Lung (tissue), 13 donors: ENCODE results near the gene YBX2. TPM values are rescaled to one million over a fixed set of nuclear protein-coding genes. Genes with fewer than 3 reads are reported as not detected.
A peak's percentile ranks its signal among the peaks of the same experiment; 100 is the strongest.

ENCODE experiments used
- ATAC-seq: fragments of 200-7000 bp; cut with Tn5 transposase; one replicate; pipeline ENCODE4 v1.9.1; 2020; ENCODE audit warnings: moderate number of reproducible peaks; ENCODE audit not compliant: insufficient read depth, low FRiP score
- DNase-seq, 3 donors: peaks; one replicate each; pipeline ENCODE4 v3.0.0-alpha.2; 2013 to 2017
- H3K27ac ChIP-seq, 2 donors: one replicate each; pipeline ENCODE4 v1.5.1; 2013; ENCODE audit warnings: mild to moderate bottlenecking in 2 of 2, moderate library complexity in 2 of 2, control low read depth in 1 of 2, inconsistent platforms in 1 of 2, low read depth in 1 of 2, low read length in 1 of 2
- H3K27me3 ChIP-seq, 3 donors: one replicate each; pipeline ENCODE4 v1.5.1; 2013; ENCODE audit warnings: low read length in 2 of 3; ENCODE audit not compliant: control insufficient read depth in 3 of 3, insufficient read depth in 3 of 3
- H3K36me3 ChIP-seq, 4 donors: one replicate each; pipeline ENCODE4 v1.5.1; 2013; ENCODE audit warnings: low read length in 4 of 4, mild to moderate bottlenecking in 1 of 4, moderate library complexity in 1 of 4; ENCODE audit not compliant: control insufficient read depth in 4 of 4, insufficient read depth in 4 of 4
- H3K4me1 ChIP-seq, 5 donors: one replicate each; pipeline ENCODE4 v1.5.1; 2013; ENCODE audit warnings: low read length in 5 of 5, mild to moderate bottlenecking in 2 of 5, moderate library complexity in 1 of 5; ENCODE audit not compliant: control insufficient read depth in 5 of 5, insufficient read depth in 5 of 5
- H3K4me3 ChIP-seq: one replicate; pipeline ENCODE4 v1.5.1; 2013; ENCODE audit warnings: mild to moderate bottlenecking, control low read depth, moderate library complexity
- H3K9ac ChIP-seq, 2 donors: one replicate each; pipeline ENCODE4 v1.5.1; 2013; ENCODE audit warnings: low read length in 2 of 2, control low read depth in 1 of 2; ENCODE audit not compliant: insufficient read depth in 1 of 2
- H3K9me3 ChIP-seq, 4 donors: one replicate each; pipeline ENCODE4 v1.5.1; 2013; ENCODE audit warnings: low read length in 3 of 4, mild to moderate bottlenecking in 1 of 4, moderate library complexity in 1 of 4; ENCODE audit not compliant: control insufficient read depth in 4 of 4, insufficient read depth in 3 of 4
- WGBS, 2 donors: extraction: QIAGEN DNeasy Blood & Tissue Kit; methylation state at CpG; one replicate each; pipeline ENCODE4 v1.1.7; 2013; 5-methylcytosine and 5-hydroxymethylcytosine counted together
- polyA plus RNA-seq, 2 donors: library from polyadenylated mRNA; stranded (reverse); fragments of 200-250 nt; gene quantifications; one replicate each; pipeline ENCODE4 v1.2.1, GENCODE V29; 2013
- small RNA-seq: library from RNA; depleted of rRNA; stranded (forward); fragments of <200 nt; gene quantifications from one replicate; pipeline ENCODE3, GENCODE V24; 2014; ENCODE audit warnings: low replicate concordance
- total RNA-seq, 2 donors: library from RNA; depleted of rRNA in 1 of 2; stranded (reverse); fragments of >200 nt in 1 of 2; gene quantifications; one replicate each; pipeline ENCODE4 v1.2.1, GENCODE V29; 2014 to 2021
- TF ChIP-seq, protein P1 (sequence below): IDR thresholded peaks from 2 replicates; pipeline ENCODE4 v1.5.1; 2012; ENCODE audit warnings: mild to moderate bottlenecking; ENCODE audit errors: control extremely low read depth, extremely low read depth
- donor health status: control.
- donor health status: control.
- donor health status: Bipolar disorder and iron deficiency.
- donor health status: healthy.
- donor health status: DM: yes; HTN: yes; CAD: no.

The YBX2 gene
- total and polyA plus RNA-seq, 4 donors = 0.03 to 0.57 (median 0.40) TPM

DNA sequence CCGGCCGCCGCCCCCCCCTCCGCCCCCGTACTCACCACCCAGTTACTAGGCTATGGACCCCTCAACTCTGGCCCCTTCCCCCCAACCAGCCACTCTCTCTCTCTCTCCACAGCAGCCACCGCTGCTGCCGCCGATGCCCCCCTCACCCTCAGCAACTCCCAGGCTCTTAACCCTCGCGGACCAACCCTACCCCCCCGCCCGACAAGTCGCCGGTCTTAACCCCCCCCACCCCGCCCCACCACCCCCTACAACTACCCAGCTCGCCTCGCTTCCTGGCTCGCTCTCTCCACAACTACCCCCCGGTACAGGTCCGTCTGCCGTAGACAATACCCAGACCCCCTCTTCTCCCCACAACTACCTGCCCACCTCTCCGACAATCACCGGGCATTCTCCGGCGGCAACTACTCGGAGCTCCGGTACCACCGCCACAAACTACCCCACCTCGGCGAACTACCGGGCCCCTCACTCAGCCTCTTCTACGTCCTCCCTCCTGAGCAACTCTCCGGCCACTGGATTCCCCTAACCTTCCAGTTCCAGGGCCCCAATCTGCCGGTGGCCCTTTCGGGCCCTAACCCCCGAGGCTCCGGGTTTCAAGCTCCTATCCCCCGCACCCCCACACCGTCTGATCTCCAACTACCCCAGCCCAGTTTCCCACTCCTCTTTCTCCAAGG, 55.9 kb downstream of the YBX2 start:
- ATAC-seq = no peak
- Histone ChIP-seq H3K4me1 (peaks cover 4 to 40% (median 14%) of the 10 kb centered on the region in 5 donors), H3K27ac (peak overlapping the region; percentile 87 to 88), H3K9me3 (no peaks in the 10 kb centered on the region), H3K36me3 (peaks cover 6 to 28% (median 24%) of the 10 kb centered on the region in 4 donors), H3K4me3 (peak overlapping the region; percentile 92), H3K9ac (peak overlapping the region in 1 of 2 donors; percentile 49), H3K27me3 (no peaks in the 10 kb centered on the region)
- TF ChIP-seq, protein P1, sequence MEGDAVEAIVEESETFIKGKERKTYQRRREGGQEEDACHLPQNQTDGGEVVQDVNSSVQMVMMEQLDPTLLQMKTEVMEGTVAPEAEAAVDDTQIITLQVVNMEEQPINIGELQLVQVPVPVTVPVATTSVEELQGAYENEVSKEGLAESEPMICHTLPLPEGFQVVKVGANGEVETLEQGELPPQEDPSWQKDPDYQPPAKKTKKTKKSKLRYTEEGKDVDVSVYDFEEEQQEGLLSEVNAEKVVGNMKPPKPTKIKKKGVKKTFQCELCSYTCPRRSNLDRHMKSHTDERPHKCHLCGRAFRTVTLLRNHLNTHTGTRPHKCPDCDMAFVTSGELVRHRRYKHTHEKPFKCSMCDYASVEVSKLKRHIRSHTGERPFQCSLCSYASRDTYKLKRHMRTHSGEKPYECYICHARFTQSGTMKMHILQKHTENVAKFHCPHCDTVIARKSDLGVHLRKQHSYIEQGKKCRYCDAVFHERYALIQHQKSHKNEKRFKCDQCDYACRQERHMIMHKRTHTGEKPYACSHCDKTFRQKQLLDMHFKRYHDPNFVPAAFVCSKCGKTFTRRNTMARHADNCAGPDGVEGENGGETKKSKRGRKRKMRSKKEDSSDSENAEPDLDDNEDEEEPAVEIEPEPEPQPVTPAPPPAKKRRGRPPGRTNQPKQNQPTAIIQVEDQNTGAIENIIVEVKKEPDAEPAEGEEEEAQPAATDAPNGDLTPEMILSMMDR = no peak
- WGBS, 2 donors = 1% methylated on average over 29 to 39 of the region's 39 CpGs
- peak; percentile 13 to 53 (median 37) for DNase-seq

Small RNA genes lying within 50 kb of the gene (small RNA-seq; reads per million reads assigned to genes)
- gene AC026954.2 (not detected), gene RF00019 (not detected)

Other genes starting within 250 kb of the YBX2 start
Only the 30 nearest of the 31 such genes appear.
- gene ASGR2, start 179.8 kb downstream of the YBX2 start, total RNA-seq = 1 to 10 TPM; 1.6 to 1.7 TPM
- gene ASGR2, start 179.8 kb downstream of the YBX2 start, polyA plus RNA-seq = 10 to 100 TPM in 1 of 2 donors, 1 to 10 TPM in 1; 3.5 to 12.0 TPM
- 1 to 10 TPM; 5.9 to 7.0 TPM for gene ASGR1, start 115.3 kb downstream of the YBX2 start, total RNA-seq
- 10 to 100 TPM in 1 of 2 donors, 1 to 10 TPM in 1; 5.9 to 11.2 TPM for gene ASGR1, start 115.3 kb downstream of the YBX2 start, polyA plus RNA-seq
- gene DLG4, start 74.8 kb downstream of the YBX2 start, total RNA-seq = 10 to 100 TPM; 17.1 to 20.1 TPM
- gene DLG4, start 74.8 kb downstream of the YBX2 start, polyA plus RNA-seq = 10 to 100 TPM; 10.0 to 13.4 TPM
- gene ACADVL, start 74.7 kb downstream of the YBX2 start, total RNA-seq = 100 to 1,000 TPM; 158 to 679 TPM
- 100 to 1,000 TPM; 412 to 774 TPM for gene ACADVL, start 74.7 kb downstream of the YBX2 start, polyA plus RNA-seq
- 10 to 100 TPM; 45.3 to 57.5 TPM for gene DVL2, start 60.1 kb downstream of the YBX2 start, total RNA-seq
- 10 to 100 TPM; 22.2 to 25.1 TPM for gene DVL2, start 60.1 kb downstream of the YBX2 start, polyA plus RNA-seq
- 10 to 100 TPM; 25.4 to 27.3 TPM for gene PHF23, start 55.2 kb downstream of the YBX2 start, total RNA-seq
- 10 to 100 TPM; 27.2 to 40.5 TPM for gene PHF23, start 55.2 kb downstream of the YBX2 start, polyA plus RNA-seq
- gene GABARAP, start 52.2 kb downstream of the YBX2 start, total RNA-seq = 100 to 1,000 TPM; 315 to 496 TPM
- 1,000 to 10,000 TPM in 1 of 2 donors, 100 to 1,000 TPM in 1; 874 to 1,149 TPM for gene GABARAP, start 52.2 kb downstream of the YBX2 start, polyA plus RNA-seq
- 100 to 1,000 TPM in 1 of 2 donors, 10 to 100 TPM in 1; 76.0 to 126 TPM for gene CTDNEP1, start 42.9 kb downstream of the YBX2 start, total RNA-seq
- 100 to 1,000 TPM in 1 of 2 donors, 10 to 100 TPM in 1; 72.5 to 105 TPM for gene CTDNEP1, start 42.9 kb downstream of the YBX2 start, polyA plus RNA-seq
- 10 to 100 TPM; 19.8 to 39.3 TPM for gene ELP5, start 42.4 kb downstream of the YBX2 start, total RNA-seq
- gene ELP5, start 42.4 kb downstream of the YBX2 start, polyA plus RNA-seq = 10 to 100 TPM; 34.0 to 63.2 TPM
- gene CLDN7, start 32.2 kb downstream of the YBX2 start, total RNA-seq = 100 to 1,000 TPM; 117 to 171 TPM
- gene CLDN7, start 32.2 kb downstream of the YBX2 start, polyA plus RNA-seq = 100 to 1,000 TPM; 119 to 199 TPM
- gene SLC2A4, start 12.9 kb downstream of the YBX2 start, total RNA-seq = 1 to 10 TPM; 1.2 to 2.0 TPM
- gene SLC2A4, start 12.9 kb downstream of the YBX2 start, polyA plus RNA-seq = 1 to 10 TPM; 1.1 to 1.3 TPM
- gene EIF5A, start 13.0 kb upstream of the YBX2 start, total RNA-seq = 100 to 1,000 TPM; 104 to 516 TPM
- gene EIF5A, start 13.0 kb upstream of the YBX2 start, polyA plus RNA-seq = 100 to 1,000 TPM; 596 to 607 TPM
- 10 to 100 TPM; 23.8 to 57.0 TPM for gene GPS2, start 20.7 kb upstream of the YBX2 start, total RNA-seq
- gene GPS2, start 20.7 kb upstream of the YBX2 start, polyA plus RNA-seq = 10 to 100 TPM; 68.6 to 71.6 TPM
- 10 to 100 TPM; 21.7 to 33.9 TPM for gene NEURL4, start 34.7 kb upstream of the YBX2 start, total RNA-seq
- gene NEURL4, start 34.7 kb upstream of the YBX2 start, polyA plus RNA-seq = 10 to 100 TPM; 17.3 to 27.0 TPM
- gene ACAP1, start 41.9 kb upstream of the YBX2 start, total RNA-seq = 10 to 100 TPM in 1 of 2 donors, 1 to 10 TPM in 1; 9.2 to 27.0 TPM
- gene ACAP1, start 41.9 kb upstream of the YBX2 start, polyA plus RNA-seq = 10 to 100 TPM; 17.2 to 39.4 TPM
- gene KCTD11, start 57.5 kb upstream of the YBX2 start, total RNA-seq = 10 to 100 TPM in 1 of 2 donors, 1 to 10 TPM in 1; 5.9 to 14.9 TPM
- 10 to 100 TPM; 11.1 to 14.1 TPM for gene KCTD11, start 57.5 kb upstream of the YBX2 start, polyA plus RNA-seq
- not detected for gene TMEM95, start 60.5 kb upstream of the YBX2 start, total RNA-seq
- not detected for gene TMEM95, start 60.5 kb upstream of the YBX2 start, polyA plus RNA-seq
- gene TNK1, start 86.5 kb upstream of the YBX2 start, total RNA-seq = 1 to 10 TPM; 5.4 to 8.2 TPM
- 1 to 10 TPM; 3.7 to 6.0 TPM for gene TNK1, start 86.5 kb upstream of the YBX2 start, polyA plus RNA-seq
- gene PLSCR3, start 99.9 kb upstream of the YBX2 start, total RNA-seq = 10 to 100 TPM; 32.4 to 43.0 TPM
- 10 to 100 TPM; 19.2 to 36.0 TPM for gene PLSCR3, start 99.9 kb upstream of the YBX2 start, polyA plus RNA-seq
- gene TMEM256, start 109.5 kb upstream of the YBX2 start, total RNA-seq = 10 to 100 TPM; 70.2 to 78.7 TPM
- 100 to 1,000 TPM in 1 of 2 donors, 10 to 100 TPM in 1; 71.6 to 247 TPM for gene TMEM256, start 109.5 kb upstream of the YBX2 start, polyA plus RNA-seq
- gene NLGN2, start 113.2 kb upstream of the YBX2 start, total RNA-seq = 10 to 100 TPM; 11.2 to 15.2 TPM
- 1 to 10 TPM; 5.0 to 5.1 TPM for gene NLGN2, start 113.2 kb upstream of the YBX2 start, polyA plus RNA-seq
- gene SPEM1, start 125.7 kb upstream of the YBX2 start, total RNA-seq = not detected
- gene SPEM1, start 125.7 kb upstream of the YBX2 start, polyA plus RNA-seq = not detected
- not detected for gene SPEM2, start 131.0 kb upstream of the YBX2 start, total RNA-seq
- not detected for gene SPEM2, start 131.0 kb upstream of the YBX2 start, polyA plus RNA-seq
- gene SPEM3, start 134.2 kb upstream of the YBX2 start, total RNA-seq = not detected
- not detected for gene SPEM3, start 134.2 kb upstream of the YBX2 start, polyA plus RNA-seq
- 1 to 10 TPM; 4.8 to 9.0 TPM for gene TMEM102, start 140.8 kb upstream of the YBX2 start, total RNA-seq
- gene TMEM102, start 140.8 kb upstream of the YBX2 start, polyA plus RNA-seq = 1 to 10 TPM; 5.5 to 8.4 TPM
- 1 to 10 TPM in 1 of 2 donors, under 1 TPM in 1; 0.52 to 3.5 TPM for gene FGF11, start 144.9 kb upstream of the YBX2 start, total RNA-seq
- gene FGF11, start 144.9 kb upstream of the YBX2 start, polyA plus RNA-seq = under 1 TPM; 0.47 to 0.79 TPM
- gene CHRNB1, start 150.4 kb upstream of the YBX2 start, total RNA-seq = 10 to 100 TPM; 10.5 to 10.7 TPM
- gene CHRNB1, start 150.4 kb upstream of the YBX2 start, polyA plus RNA-seq = 10 to 100 TPM in 1 of 2 donors, 1 to 10 TPM in 1; 7.0 to 11.9 TPM
- 10 to 100 TPM; 40.4 to 56.4 TPM for gene ZBTB4, start 185.0 kb upstream of the YBX2 start, total RNA-seq
- gene ZBTB4, start 185.0 kb upstream of the YBX2 start, polyA plus RNA-seq = 10 to 100 TPM; 20.1 to 26.5 TPM
- gene SLC35G6, start 186.8 kb upstream of the YBX2 start, total RNA-seq = not detected
- gene SLC35G6, start 186.8 kb upstream of the YBX2 start, polyA plus RNA-seq = not detected
- 100 to 1,000 TPM; 113 to 129 TPM for gene POLR2A, start 189.7 kb upstream of the YBX2 start, total RNA-seq
- 10 to 100 TPM; 37.8 to 40.9 TPM for gene POLR2A, start 189.7 kb upstream of the YBX2 start, polyA plus RNA-seq